Right ventricle myocardium superior (tissue), 1 donor: Measurements from ENCODE around the gene CRIM1. TPM values are rescaled to one million over a fixed set of nuclear protein-coding genes. Genes with fewer than 3 reads are reported as not detected.

Source experiments
- ATAC-seq: fragments of 200-7000 bp; cut with Tn5 transposase; one replicate; pipeline ENCODE4 v1.9.1; 2020; ENCODE audit warnings: mild to moderate bottlenecking; ENCODE audit not compliant: poor library complexity
- DNase-seq: peaks from one replicate; pipeline ENCODE4 v3.0.0-alpha.2; 2020
- intact Hi-C: fragments of 100-400 bp; cut with DNase I; formaldehyde crosslinking; loops from one replicate; pipeline ENCODE4 v1.11.2; 2022
- total RNA-seq: library from RNA; stranded (reverse); fragmentation: NEBNext Ultra II Directional; extraction: Animal tissue kit (Norgen Biotek cat#: 25700); gene quantifications from one replicate; pipeline ENCODE4 v1.2.1, GENCODE V29; 2021
- donor health status: DM: no; HTN: yes; CAD: no; lungs with severe emphysema.

The CRIM1 gene
- total RNA-seq, 1 donor from 2014 or later: 17.2 TPM

DNA sequence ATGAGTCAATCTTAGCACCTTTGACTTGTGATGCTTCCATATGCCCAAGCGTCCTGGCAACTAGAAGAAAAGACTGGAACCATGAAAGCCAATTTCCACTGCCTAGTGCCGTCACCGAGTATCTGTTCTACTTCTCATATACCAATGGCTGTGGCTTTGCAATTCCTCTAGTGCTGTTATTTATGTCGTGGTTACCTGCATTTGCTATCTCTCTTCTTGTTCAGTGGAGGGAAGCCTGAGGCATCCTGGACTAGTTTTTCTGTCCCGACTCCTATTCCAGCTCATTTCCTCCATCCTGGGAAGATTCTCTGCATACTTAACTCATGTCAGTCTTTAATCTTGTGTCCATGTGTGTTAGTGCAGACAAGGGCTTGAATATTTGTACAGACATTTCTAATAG, 124.5 kb downstream of the CRIM1 start:
- DNase-seq: no peak
- intact Hi-C loops: no loop called here
- no peak for ATAC-seq

DNA sequence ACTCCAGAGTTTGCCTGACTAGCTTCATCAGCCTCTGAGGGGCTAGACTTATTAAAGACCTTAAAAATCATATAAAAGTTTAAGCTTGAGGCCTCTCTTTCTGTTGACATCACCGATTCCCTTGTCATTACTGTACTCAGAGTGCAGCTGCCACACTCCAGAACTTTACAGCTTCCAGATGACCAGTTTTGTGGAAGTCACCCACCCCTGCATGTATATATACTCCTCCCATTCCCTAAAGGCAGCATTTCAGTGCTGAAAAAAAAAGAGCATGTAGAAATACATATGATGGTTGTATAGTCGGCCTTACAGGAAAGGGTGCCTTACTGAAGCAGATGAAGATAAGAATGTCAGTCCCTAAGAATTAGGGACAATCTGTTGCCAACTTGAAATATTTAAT, 125.1 kb downstream of the CRIM1 start:
- ATAC-seq: no peak
- DNase-seq: no peak
- intact Hi-C loops: no loop called here

DNA sequence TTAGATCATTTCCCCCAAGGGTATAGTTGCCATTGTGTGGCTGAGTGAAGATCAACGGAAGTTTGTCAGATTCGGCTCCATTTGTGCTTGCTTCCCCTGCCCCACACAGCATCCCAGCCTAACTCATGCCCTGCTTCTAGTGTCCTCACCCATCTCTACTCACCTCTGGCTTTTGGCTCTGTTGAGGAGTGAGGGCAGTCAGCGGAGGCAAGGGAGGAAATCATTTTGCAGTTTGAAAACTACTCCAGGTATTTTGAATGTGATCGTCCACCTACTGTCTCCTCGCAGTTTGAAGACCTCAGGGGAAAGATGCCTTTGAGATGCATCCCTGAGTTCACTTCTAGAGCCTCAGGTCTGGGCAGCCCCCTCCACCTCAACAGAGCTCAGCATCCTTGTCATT, 126.1 kb downstream of the CRIM1 start:
- DNase-seq (no peak), ATAC-seq (no peak)
- intact Hi-C loops: no loop called here

DNA sequence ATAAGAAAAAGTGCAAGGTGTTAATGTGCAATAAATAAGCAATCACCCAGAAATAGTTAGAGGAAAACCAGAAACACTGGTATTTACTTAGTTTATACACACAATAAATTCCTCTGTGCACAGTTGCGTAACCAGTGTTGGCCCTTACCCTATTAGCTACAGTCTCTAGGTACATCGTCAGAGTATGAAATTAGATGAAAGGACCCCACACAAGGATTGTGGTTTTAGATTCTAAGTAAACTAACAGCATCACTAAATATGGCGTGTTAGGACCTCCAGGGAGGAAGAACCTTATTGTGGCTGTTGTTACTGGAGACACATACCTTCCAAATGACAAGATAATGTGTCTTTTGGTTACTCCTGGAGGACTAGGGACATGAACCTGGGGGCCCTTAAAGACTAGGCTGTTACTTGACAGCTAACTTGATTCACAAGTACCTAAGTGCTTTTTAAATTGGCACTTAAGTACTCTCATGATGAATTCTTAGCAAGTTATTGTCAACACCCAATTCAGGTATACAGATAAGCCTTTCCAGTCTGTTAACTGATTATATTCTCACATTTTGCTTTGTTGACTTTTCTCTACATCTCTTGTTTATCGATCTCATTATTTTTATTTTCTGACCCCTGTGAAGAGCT, 127.1 kb downstream of the CRIM1 start:
- ATAC-seq (no peak), DNase-seq (no peak)
- intact Hi-C loops: no loop called here

DNA sequence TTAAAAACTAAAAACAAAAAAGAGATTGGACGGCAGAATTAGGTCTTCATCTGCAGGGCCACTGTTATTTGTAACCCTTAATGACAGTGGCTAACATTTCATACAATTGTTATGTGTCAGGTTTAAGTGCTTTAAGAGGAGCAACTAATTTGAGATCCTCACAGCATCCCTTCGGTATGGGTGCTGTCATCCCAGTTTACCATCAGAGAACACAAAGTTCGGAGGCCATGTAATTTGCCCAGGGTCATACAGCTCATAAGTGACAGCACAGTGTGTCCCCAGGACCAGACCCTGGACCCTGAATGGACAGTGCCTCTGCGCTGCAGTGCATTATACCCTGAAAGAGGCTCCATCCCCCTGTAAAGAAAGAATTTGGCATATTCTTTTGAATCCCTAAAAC, 127.7 kb downstream of the CRIM1 start:
- no peak for ATAC-seq

DNA sequence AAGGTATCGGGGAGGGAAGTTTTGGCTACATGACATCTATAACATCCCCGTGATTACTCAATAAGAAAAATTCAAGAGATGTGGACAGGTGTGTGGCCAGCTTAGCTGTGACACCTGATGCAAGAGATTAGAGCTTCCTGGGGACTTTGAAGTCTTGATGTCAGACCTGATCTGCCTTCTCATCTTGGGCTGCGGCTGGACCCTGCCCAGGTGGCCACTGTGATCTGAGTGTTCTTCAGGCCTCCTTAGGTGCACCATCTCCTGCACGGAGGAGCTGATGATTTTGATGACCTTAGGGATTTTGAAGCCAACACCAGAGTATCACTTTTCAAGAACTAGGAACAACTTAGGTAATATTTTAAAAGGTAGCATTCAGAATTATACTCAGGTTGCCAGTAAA, 128.9 kb downstream of the CRIM1 start:
- no peak for ATAC-seq
- intact Hi-C loops: no loop called here
- no peak for DNase-seq

More for the DNA sequence above, 127.7 kb downstream of the CRIM1 start:
- DNase-seq: no peak
- intact Hi-C loops: no loop called here

DNA sequence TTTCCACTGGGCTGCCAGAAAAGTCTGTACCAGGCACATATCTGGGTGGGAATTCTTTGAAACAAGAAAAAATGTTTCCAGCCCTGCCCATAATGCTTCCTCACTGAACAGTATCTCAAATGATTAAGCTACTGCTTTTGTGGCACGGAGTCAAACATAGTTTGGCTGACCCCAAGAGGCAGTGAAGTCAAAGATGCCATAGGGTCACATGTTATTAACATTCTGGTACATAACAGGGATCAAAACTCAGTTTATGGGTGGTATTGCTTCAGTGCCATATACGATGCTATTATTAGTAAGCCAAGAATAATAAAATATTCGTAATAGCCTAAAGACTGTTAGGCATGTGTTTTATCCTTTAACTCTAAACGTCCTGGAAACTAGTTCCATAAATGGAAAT, 129.9 kb downstream of the CRIM1 start:
- DNase-seq: no peak
- peak; percentile 55 for ATAC-seq
- intact Hi-C loops: no loop called here

DNA sequence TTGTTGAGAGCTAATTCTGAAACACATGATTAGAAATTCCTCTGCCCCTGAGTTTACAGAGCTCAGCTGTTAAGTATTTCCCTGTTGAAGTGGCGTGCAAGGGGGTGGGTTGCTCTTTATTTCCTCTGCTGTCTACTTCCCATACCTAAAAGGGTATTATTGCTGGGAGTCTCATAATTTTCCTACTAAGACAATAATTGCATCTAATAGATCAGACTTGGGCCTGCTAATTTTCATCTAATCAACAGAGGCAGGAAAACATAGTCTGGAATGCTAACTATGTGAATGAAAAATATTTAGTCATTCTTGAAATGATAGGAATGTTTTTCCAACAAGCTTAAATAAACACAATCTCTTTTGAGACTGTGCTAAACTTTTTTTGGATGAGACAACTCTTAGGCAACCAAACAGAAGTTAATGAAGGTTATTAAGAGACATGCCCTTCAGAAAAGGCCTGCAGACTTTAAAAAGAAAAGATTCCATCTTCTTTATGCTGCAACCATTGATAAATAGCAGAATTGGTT, 131.0 kb downstream of the CRIM1 start:
- DNase-seq: no peak
- peak; percentile 43 for ATAC-seq
- intact Hi-C loops: no loop called here

DNA sequence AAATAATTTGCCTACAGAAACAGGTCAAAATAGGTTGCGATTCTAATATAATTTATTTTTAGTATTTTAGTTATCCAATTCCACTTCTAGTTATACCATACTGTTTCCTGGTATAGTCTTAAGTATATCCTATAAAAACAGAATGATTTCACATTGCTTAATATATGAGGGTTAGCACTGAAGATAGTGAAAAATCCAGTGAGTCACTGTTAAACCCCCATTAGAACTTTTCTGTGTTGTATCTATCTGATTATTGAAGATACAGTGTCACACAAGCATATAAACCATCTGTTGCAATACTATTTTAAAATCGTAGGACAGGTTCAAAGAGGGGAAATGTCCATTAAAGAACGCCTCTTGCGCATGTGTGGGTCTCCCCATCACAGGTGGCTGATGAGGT, 132.4 kb downstream of the CRIM1 start:
- ATAC-seq: no peak
- intact Hi-C loops: no loop called here
- no peak for DNase-seq

DNA sequence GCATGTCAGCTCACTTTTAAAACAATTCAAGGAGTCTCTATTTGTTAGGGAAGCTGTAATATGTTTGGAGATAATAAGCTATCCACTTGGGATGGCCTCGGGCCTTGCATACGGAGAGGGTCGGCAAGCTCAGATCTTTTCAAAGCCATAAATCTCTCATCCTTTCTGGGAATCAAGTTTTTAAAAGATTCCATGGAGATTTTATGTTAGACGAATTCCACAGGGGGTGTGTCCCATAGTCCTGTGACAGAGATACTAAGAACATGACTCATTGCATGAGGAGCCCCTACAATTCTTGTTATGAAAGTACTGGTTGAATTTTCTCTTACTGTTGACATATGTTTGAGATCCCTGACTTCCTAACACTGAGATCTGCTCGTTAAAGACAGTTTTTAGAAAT, 133.7 kb downstream of the CRIM1 start:
- intact Hi-C loops: no loop called here
- ATAC-seq (no peak), DNase-seq (no peak)

DNA sequence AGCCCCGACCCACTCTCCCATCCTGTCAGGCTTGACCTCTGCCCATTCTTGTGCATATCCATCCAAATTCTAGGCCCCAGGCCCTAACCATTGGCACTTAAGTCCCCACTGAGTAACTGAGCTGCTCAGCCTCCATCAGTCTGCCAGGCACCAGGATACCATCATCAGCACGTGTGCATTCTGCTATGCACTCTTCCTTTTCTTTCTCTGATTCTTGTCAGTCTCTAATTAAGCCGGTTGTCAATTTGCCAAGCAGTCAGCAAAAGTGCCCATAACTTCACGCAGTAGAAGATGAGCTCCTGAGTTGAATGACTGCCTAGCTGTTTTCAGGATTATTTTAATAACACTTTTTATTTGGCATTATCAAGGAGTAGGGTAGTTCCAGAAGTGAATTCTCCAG, 135.2 kb downstream of the CRIM1 start:
- DNase-seq (no peak), ATAC-seq (no peak)
- intact Hi-C loops: no loop called here

DNA sequence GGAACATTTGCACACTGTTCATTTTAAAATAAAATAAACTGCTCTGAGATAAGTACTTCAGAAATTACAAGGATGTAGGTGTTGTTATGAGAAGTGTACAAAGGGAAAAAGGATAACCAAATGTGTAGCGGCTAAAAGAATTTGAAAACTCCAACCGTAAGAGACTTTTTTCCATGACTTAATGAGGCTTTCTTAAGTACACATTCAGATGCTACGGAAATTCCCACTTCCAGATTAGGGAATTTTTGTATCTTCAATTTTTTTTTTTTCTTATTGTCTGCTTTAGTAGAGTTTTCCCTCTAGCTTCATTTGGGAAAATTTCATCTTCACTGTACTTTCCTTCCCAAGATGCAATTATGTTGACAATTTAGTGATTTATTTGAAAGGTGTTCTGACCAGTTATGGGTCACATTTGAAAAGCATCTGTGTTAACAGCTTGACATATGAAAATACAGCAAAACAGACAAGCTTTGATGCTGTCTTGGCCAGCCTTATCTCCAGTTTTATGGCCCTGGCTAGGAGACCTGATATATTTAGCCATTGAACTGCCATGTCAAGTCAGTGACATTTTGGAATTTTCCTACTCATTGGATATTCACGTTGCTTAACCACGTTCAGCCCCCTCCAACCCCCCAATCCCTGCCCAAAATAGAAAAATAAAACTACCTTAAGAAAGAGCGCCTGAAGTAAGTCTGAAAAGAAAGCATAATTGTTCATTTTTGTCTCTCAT, 136.8 kb downstream of the CRIM1 start:
- no peak for ATAC-seq
- intact Hi-C loops: no loop called here
- DNase-seq: no peak

DNA sequence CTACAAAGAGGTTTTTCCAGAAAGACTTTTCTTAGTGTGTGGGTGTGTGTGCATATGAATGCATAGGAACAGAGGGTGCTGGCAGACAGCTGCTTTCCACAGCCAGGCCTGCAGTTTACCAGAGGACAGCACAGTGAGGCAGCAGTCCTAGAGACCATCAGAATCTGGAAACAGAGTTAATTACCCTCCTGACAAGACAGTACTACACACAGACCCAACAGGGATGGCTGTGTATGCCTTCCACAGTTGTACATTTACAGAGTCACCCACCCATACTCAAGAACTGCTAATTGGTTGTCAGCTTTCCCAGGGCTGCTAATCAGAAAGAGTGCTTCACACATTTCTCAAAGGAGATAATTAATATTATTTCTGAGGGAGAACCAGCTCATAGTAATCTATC, 137.7 kb downstream of the CRIM1 start:
- intact Hi-C loops: no loop called here
- ATAC-seq: no peak
- DNase-seq: no peak

DNA sequence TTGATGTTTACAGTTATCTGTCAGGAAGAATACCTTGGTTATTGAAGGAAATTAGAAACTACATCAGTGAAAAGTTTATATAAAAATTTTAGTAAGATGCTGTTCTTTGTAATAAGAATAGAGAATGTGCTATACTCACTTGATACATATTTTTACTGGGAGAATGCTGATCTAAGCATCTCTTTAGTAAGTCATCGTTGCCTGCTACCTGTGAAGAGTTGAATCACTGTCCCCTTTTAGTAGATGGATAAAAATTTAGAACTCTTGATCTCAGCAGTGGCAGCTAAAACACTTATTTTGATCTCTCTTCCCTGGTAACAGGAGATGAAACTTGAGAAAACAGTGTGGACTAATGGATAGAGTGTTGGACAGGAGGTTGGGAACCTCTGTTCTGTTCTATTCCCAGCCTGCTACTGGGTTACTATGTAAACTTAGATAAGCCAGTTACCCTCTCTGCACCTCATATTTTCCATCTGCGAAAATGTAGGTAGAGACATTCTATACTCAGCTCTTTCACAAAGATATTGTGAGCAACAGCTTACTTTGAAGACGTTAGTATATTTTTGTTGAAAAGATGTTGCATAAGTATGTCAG, 142.1 kb downstream of the CRIM1 start:
- DNase-seq: no peak
- no peak for ATAC-seq
- intact Hi-C loops: no loop called here

DNA sequence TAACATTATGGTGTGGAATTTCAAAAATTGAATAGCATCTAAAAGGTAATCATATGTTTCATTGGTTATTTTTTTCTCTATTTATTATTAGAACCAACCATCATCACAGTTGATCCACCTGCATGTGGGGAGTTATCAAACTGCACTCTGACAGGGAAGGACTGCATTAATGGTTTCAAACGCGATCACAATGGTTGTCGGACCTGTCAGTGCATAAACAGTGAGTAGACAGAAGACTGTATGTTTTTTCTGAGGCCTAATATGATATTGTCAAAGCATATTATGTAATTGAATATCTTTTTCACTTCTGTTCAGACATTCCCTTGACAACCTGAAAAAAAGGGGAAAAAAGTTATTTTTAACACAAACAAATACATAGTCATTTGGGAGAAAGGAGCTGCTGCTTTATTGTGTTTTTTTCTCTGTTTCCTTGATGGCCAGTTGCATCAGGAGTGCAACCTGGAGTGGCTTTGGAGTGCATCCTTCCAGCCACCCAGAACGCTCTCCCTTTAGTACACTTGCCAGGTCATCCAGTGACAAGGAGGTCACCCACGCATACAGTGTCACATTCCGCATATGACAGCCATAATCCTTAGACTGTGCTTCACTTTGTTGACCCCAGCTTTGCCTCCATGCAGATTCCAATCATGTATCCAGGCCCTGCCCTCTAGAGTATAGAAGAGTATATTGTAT, 143.7 kb downstream of the CRIM1 start:
- DNase-seq: no peak
- intact Hi-C loops: no loop called here
- ATAC-seq: no peak

DNA sequence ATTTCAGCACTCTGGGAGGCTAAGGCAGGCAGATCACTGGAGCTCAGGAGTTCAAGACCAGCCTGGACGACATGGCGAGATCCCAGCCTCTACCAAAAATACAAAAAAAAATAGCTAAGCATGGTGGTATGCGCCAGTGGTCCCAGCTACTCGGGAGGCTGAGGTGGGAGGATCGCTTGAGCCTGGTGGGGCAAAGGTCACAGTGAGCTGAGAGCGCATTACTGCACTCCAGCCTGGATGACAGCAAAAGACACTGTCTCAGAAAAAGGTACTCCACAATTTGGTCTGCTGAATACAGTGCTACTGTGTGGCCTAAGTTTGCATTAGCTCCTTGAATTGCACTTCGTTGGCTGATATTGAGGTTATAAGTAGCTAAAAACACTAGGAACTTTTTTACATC, 144.5 kb downstream of the CRIM1 start:
- ATAC-seq (no peak), DNase-seq (no peak)
- intact Hi-C loops: no loop called here

DNA sequence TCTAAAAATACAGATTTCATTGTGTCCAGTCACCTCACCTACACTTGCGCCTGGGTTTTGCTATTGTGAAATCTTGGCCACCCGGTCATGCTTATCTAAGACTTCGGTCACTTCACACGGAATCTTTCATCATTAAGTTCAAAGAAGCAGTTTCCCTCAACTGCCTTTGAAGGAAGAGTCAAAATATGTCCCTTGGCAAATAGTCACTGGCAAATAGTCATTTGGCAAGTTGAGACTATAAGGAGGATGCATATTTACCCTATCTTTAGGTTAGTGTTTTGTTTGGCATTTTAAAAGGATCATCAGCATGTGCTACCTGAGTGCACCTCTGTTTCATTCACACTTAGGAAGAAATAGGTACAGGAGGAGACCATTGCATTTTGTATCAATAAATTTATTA, 146.5 kb downstream of the CRIM1 start:
- no peak for DNase-seq
- intact Hi-C loops: no loop called here
- no peak for ATAC-seq

DNA sequence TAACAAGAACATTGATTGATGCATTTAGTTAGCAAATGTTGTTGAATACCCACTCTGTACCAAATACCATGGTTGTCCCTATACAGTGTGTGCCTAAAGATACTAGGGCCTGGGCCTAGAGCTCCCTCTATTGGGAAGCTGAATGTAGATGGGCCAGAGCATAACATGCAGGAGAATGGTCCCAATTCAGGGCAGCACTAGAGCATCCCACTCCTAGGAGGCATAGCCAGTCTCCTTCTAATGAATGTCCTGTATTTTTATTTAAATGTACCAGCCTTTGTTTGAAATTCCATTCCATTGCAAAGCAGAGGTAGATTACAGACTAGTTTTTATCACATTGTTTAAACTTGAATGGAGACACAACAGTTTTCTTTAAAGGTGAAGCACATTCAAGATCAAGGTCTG, 151.8 kb downstream of the CRIM1 start:
- intact Hi-C loops: loop anchor here (5.0 kb wide), 1 partner anchor 155 kb away; no protein-coding TSS in a partner anchor
- ATAC-seq (peak; percentile 89), DNase-seq (no peak)

DNA sequence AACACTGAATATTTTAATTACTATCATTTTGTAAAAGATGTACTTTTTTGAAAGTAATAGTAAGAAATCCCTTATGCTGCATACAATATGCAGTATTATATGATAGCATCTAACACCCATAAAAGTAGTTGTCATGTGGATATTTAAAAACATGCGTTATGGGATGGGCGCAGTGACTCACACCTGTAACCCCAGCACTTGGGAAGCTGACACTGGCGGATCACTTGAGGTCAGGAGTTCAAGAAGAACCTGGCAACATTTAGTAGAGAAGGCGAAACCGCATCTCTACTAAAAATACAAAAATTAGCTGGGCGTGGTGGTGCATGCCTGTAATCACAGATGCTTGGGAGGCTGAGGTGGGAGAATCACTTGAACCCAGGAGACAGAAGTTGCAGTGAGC, 153.5 kb downstream of the CRIM1 start:
- no peak for ATAC-seq
- intact Hi-C loops: loop anchor here (5.0 kb wide), 1 partner anchor 157 kb away; no protein-coding TSS in a partner anchor
- no peak for DNase-seq
